Common myeloid progenitor, CD34-positive (primary cell): Measurements from ENCODE around the gene PCDHA11.

Experiments used
- CTCF ChIA-PET: fragments of 350-600 bp; sonication (Branson Sonifier 250); formaldehyde crosslinking; loops from one replicate; lab custom pipeline; 2021; ENCODE audit warnings: antibody characterized with exemption; lab: Charles Lee
- POLR2A ChIA-PET: fragments of 350-600 bp; sonication (Branson Sonifier 250); formaldehyde crosslinking; loops from one replicate; lab custom pipeline; 2021; ENCODE audit warnings: antibody characterized with exemption; lab: Charles Lee
- DNase-seq, 3 donors: peaks; one replicate each; pipeline versions ENCODE4 v3.0.0 to v3.0.0-alpha.2; 2013
- H3K27ac ChIP-seq, 2 experiments: 1 replicate in 1 of 2; 2 replicates in 1 of 2; pipeline ENCODE4 v1.7.0; 2013; ENCODE audit warnings: inconsistent platforms in 2 of 2, low read length in 2 of 2, mild to moderate bottlenecking in 2 of 2, low read depth in 1 of 2, moderate library complexity in 1 of 2; ENCODE audit not compliant: severe bottlenecking in 2 of 2, insufficient read depth in 1 of 2, poor library complexity in 1 of 2
- H3K27me3 ChIP-seq, 5 experiments: replicated peaks in 2 of 5; 1 replicate in 3 of 5; 2 replicates in 2 of 5; pipeline versions ENCODE4 v1.6.1 to v1.7.0; 2013; ENCODE audit warnings: low read length in 4 of 5, mild to moderate bottlenecking in 2 of 5, moderate library complexity in 2 of 5, inconsistent platforms in 1 of 5; ENCODE audit not compliant: insufficient read depth in 5 of 5, control insufficient read depth in 4 of 5
- H3K36me3 ChIP-seq, 4 experiments: 1 replicate in 2 of 4; 2 replicates in 2 of 4; pipeline versions ENCODE4 v1.6.1 to v1.7.0; 2013; ENCODE audit warnings: low read length in 3 of 4, control low read depth in 1 of 4, mild to moderate bottlenecking in 1 of 4; ENCODE audit not compliant: control insufficient read depth in 4 of 4, insufficient read depth in 4 of 4
- H3K4me1 ChIP-seq, 4 experiments: 1 replicate in 3 of 4; 2 replicates in 1 of 4; pipeline versions ENCODE4 v1.6.1 to v1.7.1; 2013; ENCODE audit warnings: low read length in 3 of 4, mild to moderate bottlenecking in 3 of 4, control low read depth in 1 of 4, inconsistent platforms in 1 of 4, moderate library complexity in 1 of 4; ENCODE audit not compliant: control insufficient read depth in 4 of 4, insufficient read depth in 4 of 4; ENCODE audit errors: control extremely low read depth in 1 of 4
- H3K4me3 ChIP-seq, 7 experiments: 1 replicate in 4 of 7; 2 replicates in 3 of 7; pipeline versions ENCODE4 v1.5.1 to v1.7.0; 2013; ENCODE audit warnings: mild to moderate bottlenecking in 7 of 7, low read length in 6 of 7, moderate library complexity in 6 of 7, inconsistent platforms in 2 of 7, low read depth in 2 of 7, control low read depth in 1 of 7; ENCODE audit not compliant: insufficient read depth in 4 of 7, control insufficient read depth in 1 of 7; ENCODE audit errors: extremely low read depth in 1 of 7
- H3K9me3 ChIP-seq, 5 experiments: 1 replicate in 4 of 5; 2 replicates in 1 of 5; pipeline versions ENCODE4 v1.6.1 to v1.7.1; 2013; ENCODE audit warnings: low read length in 4 of 5, mild to moderate bottlenecking in 2 of 5, inconsistent platforms in 1 of 5, low read depth in 1 of 5, moderate library complexity in 1 of 5; ENCODE audit not compliant: control insufficient read depth in 4 of 5, insufficient read depth in 2 of 5; ENCODE audit errors: control extremely low read depth in 1 of 5
- WGBS: methylation state at CpG from one replicate; pipeline ENCODE4 v1.1.5; 2013; ENCODE audit not compliant: insufficient coverage; 5-methylcytosine and 5-hydroxymethylcytosine counted together

The PCDHA11 gene

DNA sequence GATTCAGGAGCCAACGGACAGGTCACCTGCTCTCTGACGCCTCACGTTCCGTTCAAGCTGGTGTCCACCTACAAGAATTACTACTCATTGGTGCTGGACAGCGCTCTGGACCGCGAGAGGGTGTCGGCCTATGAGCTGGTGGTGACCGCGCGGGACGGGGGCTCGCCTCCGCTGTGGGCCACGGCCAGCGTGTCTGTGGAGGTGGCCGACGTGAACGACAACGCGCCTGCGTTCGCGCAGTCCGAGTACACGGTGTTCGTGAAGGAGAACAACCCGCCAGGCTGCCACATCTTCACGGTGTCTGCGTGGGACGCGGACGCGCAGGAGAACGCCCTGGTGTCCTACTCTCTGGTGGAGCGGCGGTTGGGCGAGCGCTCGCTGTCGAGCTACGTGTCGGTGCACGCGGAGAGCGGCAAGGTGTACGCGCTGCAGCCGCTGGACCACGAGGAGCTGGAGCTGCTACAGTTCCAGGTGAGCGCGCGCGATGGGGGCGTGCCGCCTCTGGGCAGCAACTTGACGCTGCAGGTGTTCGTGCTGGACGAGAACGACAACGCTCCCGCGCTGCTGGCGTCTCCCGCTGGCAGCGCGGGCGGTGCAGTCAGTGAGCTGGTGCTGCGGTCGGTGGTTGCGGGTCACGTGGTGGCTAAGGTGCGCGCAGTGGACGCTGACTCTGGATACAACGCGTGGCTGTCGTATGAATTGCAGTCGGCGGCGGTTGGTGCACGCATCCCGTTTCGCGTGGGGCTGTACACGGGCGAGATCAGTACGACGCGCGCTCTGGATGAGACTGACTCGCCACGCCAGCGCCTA lies 11.4 kb upstream of the PCDHA11 start:
- no peak for DNase-seq
- POLR2A ChIA-PET = no interaction called here
- Histone ChIP-seq H3K4me3 (no peak overlapping the region), H3K9me3 (peaks cover 7 to 45% (median 39%) of the 10 kb centered on the region in 5 experiments), H3K27ac (no peak overlapping the region), H3K4me1 (no peaks in the 10 kb centered on the region), H3K36me3 (no peaks in the 10 kb centered on the region), H3K27me3 (peaks cover 2 to 21% (median 3%) of the 10 kb centered on the region in 5 experiments)
- CTCF ChIA-PET = no interaction called here
- WGBS = 49% methylated on average over 84 of the region's 94 CpGs

DNA sequence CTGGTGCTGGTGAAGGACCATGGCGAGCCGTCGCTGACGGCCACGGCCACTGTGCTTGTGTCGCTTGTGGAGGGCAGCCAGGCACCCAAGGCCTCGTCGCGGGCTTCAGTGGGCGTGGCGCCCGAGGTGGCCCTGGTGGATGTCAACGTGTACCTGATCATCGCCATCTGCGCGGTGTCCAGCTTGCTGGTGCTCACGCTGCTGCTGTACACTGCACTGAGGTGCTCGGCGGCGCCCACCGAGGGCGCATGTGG lies 10.8 kb upstream of the PCDHA11 start:
- Histone ChIP-seq H3K4me1 (no peaks in the 10 kb centered on the region), H3K4me3 (no peak overlapping the region), H3K27ac (no peak overlapping the region), H3K9me3 (peaks cover 7 to 50% (median 45%) of the 10 kb centered on the region in 5 experiments), H3K36me3 (no peaks in the 10 kb centered on the region), H3K27me3 (peaks cover 2 to 26% (median 7%) of the 10 kb centered on the region in 5 experiments)
- no peak for DNase-seq
- WGBS = 51% methylated on average over 22 of the region's 22 CpGs
- ChIA-PET POLR2A (no interaction called here), CTCF (no interaction called here)

GRCh38 chr5:140862441-140863295 lies 6.1 kb upstream of the PCDHA11 start:
- Histone ChIP-seq H3K4me3 (no peak overlapping the region), H3K27me3 (peaks cover 0 to 16% (median 4%) of the 10 kb centered on the region in 5 experiments), H3K4me1 (no peaks in the 10 kb centered on the region), H3K9me3 (peaks cover 2 to 29% (median 28%) of the 10 kb centered on the region in 5 experiments), H3K36me3 (no peaks in the 10 kb centered on the region), H3K27ac (no peak overlapping the region)
- POLR2A ChIA-PET = no interaction called here
- 41% methylated on average over 75 of the region's 76 CpGs for WGBS
- CTCF ChIA-PET = no interaction called here
- DNase-seq = no peak

DNA sequence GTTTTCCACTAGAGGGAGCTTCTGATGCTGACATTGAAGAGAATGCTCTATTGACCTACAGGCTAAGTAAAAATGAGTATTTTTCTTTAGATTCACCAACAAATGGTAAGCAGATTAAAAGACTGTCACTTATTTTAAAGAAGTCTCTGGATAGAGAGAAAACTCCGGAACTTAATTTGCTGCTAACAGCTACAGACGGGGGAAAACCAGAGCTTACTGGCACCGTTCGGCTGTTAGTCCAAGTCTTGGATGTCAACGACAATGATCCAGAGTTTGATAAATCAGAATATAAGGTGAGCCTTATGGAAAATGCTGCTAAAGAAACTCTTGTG lies 764 bp downstream of the PCDHA11 start:
- Histone ChIP-seq H3K4me3 (no peak overlapping the region), H3K27ac (no peak overlapping the region), H3K9me3 (peaks cover 8 to 35% (median 25%) of the 10 kb centered on the region in 5 experiments), H3K4me1 (no peaks in the 10 kb centered on the region), H3K36me3 (no peaks in the 10 kb centered on the region), H3K27me3 (peaks cover 5 to 27% (median 8%) of the 10 kb centered on the region in 5 experiments)
- peak in 1 of 3 donors; percentile 9 for DNase-seq
- ChIA-PET POLR2A (no interaction called here), CTCF (no interaction called here)
- 48% methylated on average over 5 of the region's 5 CpGs for WGBS

DNA sequence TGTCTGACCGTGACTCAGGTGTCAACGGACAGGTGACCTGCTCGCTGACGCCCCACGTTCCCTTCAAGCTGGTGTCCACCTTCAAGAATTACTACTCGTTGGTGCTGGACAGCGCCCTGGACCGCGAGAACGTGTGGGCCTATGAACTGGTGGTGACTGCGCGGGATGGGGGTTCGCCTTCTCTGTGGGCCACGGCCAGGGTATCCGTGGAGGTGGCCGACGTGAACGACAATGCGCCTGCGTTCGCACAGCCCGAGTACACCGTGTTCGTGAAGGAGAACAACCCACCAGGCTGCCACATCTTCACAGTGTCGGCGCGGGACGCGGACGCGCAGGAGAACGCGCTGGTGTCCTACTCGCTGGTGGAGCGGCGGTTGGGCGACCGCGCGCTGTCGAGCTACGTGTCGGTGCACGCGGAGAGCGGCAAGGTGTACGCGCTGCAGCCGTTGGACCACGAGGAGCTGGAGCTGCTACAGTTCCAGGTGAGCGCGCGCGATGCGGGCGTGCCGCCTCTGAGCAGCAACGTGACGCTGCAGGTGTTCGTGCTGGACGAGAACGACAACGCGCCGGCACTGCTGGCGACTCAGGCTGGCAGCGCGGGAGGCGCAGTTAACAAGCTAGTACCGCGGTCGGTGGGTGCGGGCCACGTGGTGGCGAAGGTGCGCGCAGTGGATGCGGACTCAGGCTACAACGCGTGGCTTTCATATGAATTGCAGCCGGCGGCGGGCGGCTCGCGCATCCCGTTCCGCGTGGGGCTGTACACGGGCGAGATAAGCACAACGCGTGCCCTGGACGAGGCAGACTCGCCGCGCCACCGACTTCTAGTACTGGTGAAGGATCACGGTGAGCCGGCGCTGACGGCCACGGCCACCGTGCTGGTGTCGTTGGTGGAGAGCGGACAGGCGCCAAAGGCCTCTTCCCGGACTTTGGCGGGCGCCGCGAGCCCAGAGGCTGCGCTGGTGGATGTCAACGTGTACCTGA lies 1.8 kb downstream of the PCDHA11 start:
- peaks cover 9 to 34% (median 10%) of the 10 kb centered on the region in 5 experiments for H3K27me3 ChIP-seq
- H3K27ac ChIP-seq = no peak overlapping the region
- H3K4me3 ChIP-seq = no peak overlapping the region
- ChIA-PET POLR2A (no interaction called here), CTCF (no interaction called here)
- H3K36me3 ChIP-seq = no peaks in the 10 kb centered on the region
- peaks cover 8 to 42% (median 31%) of the 10 kb centered on the region in 5 experiments for H3K9me3 ChIP-seq
- DNase-seq = no peak
- no peaks in the 10 kb centered on the region for H3K4me1 ChIP-seq
- 44% methylated on average over 106 of the region's 114 CpGs for WGBS

DNA sequence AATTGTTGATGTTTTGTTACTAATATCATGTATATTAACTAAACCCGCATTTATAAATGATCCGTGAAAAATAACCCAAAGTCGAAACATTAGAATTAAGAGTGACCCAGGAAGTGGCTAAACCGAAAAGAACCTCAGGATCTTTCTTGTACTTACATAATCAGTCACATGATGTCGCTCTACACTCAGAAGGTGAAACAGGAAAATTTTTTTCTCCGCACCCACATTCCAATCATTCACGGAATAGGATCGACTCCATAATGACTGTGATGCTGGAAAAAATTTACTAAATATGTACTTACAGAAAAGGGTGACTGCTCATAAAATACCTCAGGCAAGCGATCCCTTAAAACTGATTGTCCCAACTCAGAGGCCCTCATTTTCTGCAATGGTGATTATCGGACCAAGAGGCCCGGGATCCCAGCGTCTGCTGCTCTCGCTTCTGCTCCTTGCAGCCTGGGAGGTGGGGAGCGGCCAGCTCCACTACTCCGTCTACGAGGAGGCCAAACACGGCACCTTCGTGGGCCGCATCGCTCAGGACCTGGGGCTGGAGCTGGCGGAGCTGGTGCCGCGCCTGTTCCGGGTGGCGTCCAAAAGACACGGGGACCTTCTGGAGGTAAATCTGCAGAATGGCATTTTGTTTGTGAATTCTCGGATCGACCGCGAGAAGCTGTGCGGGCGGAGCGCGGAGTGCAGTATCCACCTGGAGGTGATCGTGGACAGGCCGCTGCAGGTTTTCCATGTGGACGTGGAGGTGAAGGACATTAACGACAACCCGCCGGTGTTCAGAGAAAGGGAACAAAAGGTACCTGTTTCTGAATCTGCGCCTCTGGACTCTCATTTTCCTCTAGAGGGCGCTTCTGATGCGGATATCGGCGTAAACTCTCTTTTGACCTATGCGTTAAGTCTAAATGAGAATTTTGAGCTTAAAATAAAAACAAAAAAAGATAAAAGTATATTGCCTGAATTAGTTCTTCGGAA lies 6.6 kb downstream of the PCDHA11 start, which contains the start of gene PCDHA12:
Gene PCDHA12 (plus strand): TSS at position 224 of the 981 bp plus-strand sequence. CDS start 165 bp downstream, at position 389.
- DNase-seq = no peak
- Histone ChIP-seq H3K27ac (no peak within 1 kb of the TSS), H3K36me3 (no peaks in the 10 kb centered on the region), H3K4me3 (no peak within 1 kb of the TSS), H3K27me3 (peaks cover 4 to 40% (median 7%) of the 10 kb centered on the region in 5 experiments), H3K9me3 (peaks cover 4 to 56% (median 35%) of the 10 kb centered on the region in 5 experiments), H3K4me1 (no peaks in the 10 kb centered on the region)
- WGBS = 22% methylated on average over 27 of the region's 47 CpGs
- POLR2A ChIA-PET = no interaction called here
- CTCF ChIA-PET = no interaction called here
